NT2/D1 (cell line): ENCODE data around the gene BCKDHB.

Experiments
- DNase-seq: peaks from one replicate; pipeline ENCODE4 v3.0.0-alpha.2; 2011; ENCODE audit warnings: low read depth, low spot score
- H3K27me3 ChIP-seq: 2 replicates; pipeline ENCODE4 v1.6.0; 2011; ENCODE audit warnings: mild to moderate bottlenecking; ENCODE audit not compliant: insufficient read length, insufficient read depth
- H3K36me3 ChIP-seq: 2 replicates; pipeline ENCODE4 v1.6.1; 2011; ENCODE audit warnings: mild to moderate bottlenecking, low read length, mixed read lengths; ENCODE audit not compliant: insufficient read depth, insufficient read length
- H3K4me1 ChIP-seq: 2 replicates; pipeline ENCODE4 v1.5.1; 2011; ENCODE audit not compliant: insufficient read depth, insufficient read length
- H3K4me3 ChIP-seq: 2 replicates; pipeline ENCODE4 v1.5.1; 2011; ENCODE audit warnings: low read depth; ENCODE audit not compliant: insufficient read length
- H3K9ac ChIP-seq: 2 replicates; pipeline ENCODE4 v1.6.0; 2011; ENCODE audit warnings: low read depth; ENCODE audit not compliant: insufficient read length
- H3K9me3 ChIP-seq: 2 replicates; pipeline ENCODE4 v1.5.1; 2011; ENCODE audit warnings: mild to moderate bottlenecking, low read length; ENCODE audit not compliant: insufficient read depth
- SUZ12 ChIP-seq: IDR thresholded peaks from 2 replicates; pipeline ENCODE4 v1.6.1; 2011; ENCODE audit not compliant: insufficient read length, insufficient read depth; ENCODE audit errors: extremely low read depth
- YY1 ChIP-seq: IDR thresholded peaks from 2 replicates; pipeline ENCODE4 v1.6.1; 2011; ENCODE audit not compliant: insufficient read length, insufficient read depth
- ZNF274 ChIP-seq: IDR thresholded peaks from 2 replicates; pipeline ENCODE4 v1.6.1; 2011; ENCODE audit warnings: mild to moderate bottlenecking, low read depth, low read length

Gene BCKDHB

GRCh38 chr6:80134065-80134464, 27.6 kb downstream of the BCKDHB start:
- no peaks in the 10 kb centered on the region for H3K4me1 ChIP-seq
- H3K4me3 ChIP-seq: no peak overlapping the region
- no peak for TF ChIP-seq ZNF274
- no peak for TF ChIP-seq SUZ12
- no peak for TF ChIP-seq YY1
- no peaks in the 10 kb centered on the region for H3K27me3 ChIP-seq
- H3K36me3 ChIP-seq: peaks cover 9% of the 10 kb centered on the region
- no peak overlapping the region for H3K9ac ChIP-seq
- no peak for DNase-seq
- no peaks in the 10 kb centered on the region for H3K9me3 ChIP-seq

- H3K27me3 ChIP-seq: no peaks in the 10 kb centered on the region
- H3K36me3 ChIP-seq: peaks cover 7% of the 10 kb centered on the region
- H3K9ac ChIP-seq: no peak overlapping the region
- H3K4me1 ChIP-seq: no peaks in the 10 kb centered on the region
- no peak for TF ChIP-seq YY1
- DNase-seq: no peak
- H3K9me3 ChIP-seq: no peaks in the 10 kb centered on the region
- H3K4me3 ChIP-seq: no peak overlapping the region
These were observed 36.1 kb downstream of the BCKDHB start for GRCh38 chr6:80142586-80142985.

GRCh38 chr6:80143419-80143937, 37.0 kb downstream of the BCKDHB start:
- TF ChIP-seq SUZ12: no peak
- H3K4me3 ChIP-seq: no peak overlapping the region
- H3K4me1 ChIP-seq: no peaks in the 10 kb centered on the region
- no peaks in the 10 kb centered on the region for H3K27me3 ChIP-seq
- no peak for DNase-seq
- H3K36me3 ChIP-seq: peaks cover 7% of the 10 kb centered on the region
- no peaks in the 10 kb centered on the region for H3K9me3 ChIP-seq
- H3K9ac ChIP-seq: no peak overlapping the region

- DNase-seq: no peak
- no peaks in the 10 kb centered on the region for H3K9me3 ChIP-seq
- H3K4me1 ChIP-seq: no peaks in the 10 kb centered on the region
- H3K9ac ChIP-seq: no peak overlapping the region
- H3K4me3 ChIP-seq: no peak overlapping the region
- H3K27me3 ChIP-seq: no peaks in the 10 kb centered on the region
- H3K36me3 ChIP-seq: peaks cover 7% of the 10 kb centered on the region
- TF ChIP-seq ZNF274 (no peak), SUZ12 (no peak), YY1 (no peak)
These were observed 38.4 kb downstream of the BCKDHB start for GRCh38 chr6:80144753-80145315.

- no peaks in the 10 kb centered on the region for H3K27me3 ChIP-seq
- no peaks in the 10 kb centered on the region for H3K4me1 ChIP-seq
- H3K36me3 ChIP-seq: peaks cover 7% of the 10 kb centered on the region
- DNase-seq: no peak
- H3K9me3 ChIP-seq: no peaks in the 10 kb centered on the region
- TF ChIP-seq ZNF274: no peak
- no peak for TF ChIP-seq SUZ12
- TF ChIP-seq YY1: no peak
- no peak overlapping the region for H3K9ac ChIP-seq
- no peak overlapping the region for H3K4me3 ChIP-seq
These were observed 39.0 kb downstream of the BCKDHB start for GRCh38 chr6:80145509-80145908.

GRCh38 chr6:80145921-80146320, 39.5 kb downstream of the BCKDHB start:
- H3K36me3 ChIP-seq: peaks cover 7% of the 10 kb centered on the region
- TF ChIP-seq ZNF274: no peak
- TF ChIP-seq YY1: no peak
- no peak for TF ChIP-seq SUZ12
- DNase-seq: no peak
- H3K9ac ChIP-seq: no peak overlapping the region
- no peak overlapping the region for H3K4me3 ChIP-seq
- no peaks in the 10 kb centered on the region for H3K9me3 ChIP-seq
- no peaks in the 10 kb centered on the region for H3K27me3 ChIP-seq
- no peaks in the 10 kb centered on the region for H3K4me1 ChIP-seq

- no peaks in the 10 kb centered on the region for H3K9me3 ChIP-seq
These were observed 41.7 kb downstream of the BCKDHB start for GRCh38 chr6:80148220-80148619.

More at GRCh38 chr6:80148220-80148619, 41.7 kb downstream of the BCKDHB start:
- Histone ChIP-seq H3K36me3 (peaks cover 7% of the 10 kb centered on the region), H3K4me3 (no peak overlapping the region), H3K9ac (no peak overlapping the region), H3K4me1 (no peaks in the 10 kb centered on the region), H3K27me3 (no peaks in the 10 kb centered on the region)
- no peak for DNase-seq
- TF ChIP-seq YY1 (no peak), SUZ12 (no peak), ZNF274 (no peak)
